B cell (primary cell): ENCODE measurements around the gene ADRM1. TPM values are rescaled to one million over a fixed set of nuclear protein-coding genes. Genes with fewer than 3 reads are reported as not detected.

ENCODE experiments used
- ATAC-seq: fragments of 200-7000 bp; cut with Tn5 transposase; one replicate; pipeline ENCODE4 v1.10.0; 2021; ENCODE audit warnings: low read depth, mild to moderate bottlenecking, moderate number of reproducible peaks, moderate library complexity
- CTCF ChIA-PET: fragments of 350-600 bp; sonication (Branson Sonifier 250); formaldehyde crosslinking; loops from one replicate; lab custom pipeline; 2021; ENCODE audit warnings: antibody characterized with exemption, inconsistent platforms; lab: Charles Lee
- POLR2A ChIA-PET: fragments of 350-600 bp; sonication (Branson Sonifier 250); formaldehyde crosslinking; loops from one replicate; lab custom pipeline; 2021; ENCODE audit warnings: antibody characterized with exemption; lab: Charles Lee
- DNase-seq: peaks from one replicate; pipeline ENCODE4 v3.0.0; 2013
- H2AFZ ChIP-seq: 2 replicates; pipeline ENCODE4 v1.6.1; 2012; ENCODE audit warnings: mild to moderate bottlenecking, low read depth, low read length; ENCODE audit not compliant: insufficient read depth, poor library complexity, severe bottlenecking
- H3K27ac ChIP-seq, 2 donors: 1 replicate in 1 of 2; 2 replicates in 1 of 2; pipeline ENCODE4 v1.5.1; 2012 to 2013; ENCODE audit warnings: low read length in 2 of 2, mild to moderate bottlenecking in 2 of 2, moderate library complexity in 1 of 2
- H3K27me3 ChIP-seq, 4 experiments: fragments of 200-600 bp in 1 of 4; sonication (generic) in 1 of 4; replicated peaks in 1 of 4; 1 replicate in 2 of 4; 2 replicates in 2 of 4; pipeline versions ENCODE4 v1.6.1 to v1.7.0; 2013 to 2016; ENCODE audit warnings: low read length in 3 of 4, mild to moderate bottlenecking in 2 of 4, mixed read lengths in 1 of 4, moderate library complexity in 1 of 4; ENCODE audit not compliant: insufficient read depth in 4 of 4, control insufficient read depth in 3 of 4; ENCODE audit errors: control extremely low read depth in 1 of 4
- H3K36me3 ChIP-seq, 2 experiments: replicated peaks in 1 of 2; 1 replicate in 1 of 2; 2 replicates in 1 of 2; pipeline versions ENCODE4 v1.6.1 to v1.7.1; 2013; ENCODE audit warnings: low read length in 1 of 2; ENCODE audit not compliant: insufficient read depth in 2 of 2, control insufficient read depth in 1 of 2; ENCODE audit errors: control extremely low read depth in 1 of 2, extremely low read depth in 1 of 2
- H3K4me1 ChIP-seq, 2 donors: fragments of 200-600 bp in 1 of 2; sonication (generic) in 1 of 2; 1 replicate in 1 of 2; 2 replicates in 1 of 2; pipeline versions ENCODE4 v1.5.1 to v1.6.1; 2013 to 2017; ENCODE audit warnings: low read length in 2 of 2; ENCODE audit not compliant: control insufficient read depth in 2 of 2, insufficient read depth in 2 of 2
- H3K4me2 ChIP-seq: replicated peaks from 2 replicates; pipeline ENCODE3; 2012; ENCODE audit warnings: mild to moderate bottlenecking, low read depth, low read length; ENCODE audit not compliant: poor library complexity, severe bottlenecking
- H3K4me3 ChIP-seq, 5 experiments: fragments of 200-600 bp in 1 of 5; sonication (generic) in 1 of 5; 1 replicate in 3 of 5; 2 replicates in 2 of 5; pipeline versions ENCODE4 v1.5.1 to v1.7.0; 2011 to 2016; ENCODE audit warnings: low read length in 4 of 5, mild to moderate bottlenecking in 4 of 5, low read depth in 2 of 5, control low read depth in 1 of 5, moderate library complexity in 1 of 5; ENCODE audit not compliant: insufficient read depth in 1 of 5; ENCODE audit errors: control extremely low read depth in 1 of 5, extremely low read depth in 1 of 5
- H3K79me2 ChIP-seq: fragments of 200-600 bp; sonication (generic); one replicate; pipeline ENCODE4 v1.6.0; 2016; ENCODE audit warnings: low read length; ENCODE audit not compliant: control insufficient read depth, insufficient read depth
- H3K9ac ChIP-seq: fragments of 200-600 bp; sonication (generic); 2 replicates; pipeline ENCODE4 v1.6.1; 2017; ENCODE audit warnings: mild to moderate bottlenecking, low read length, moderate library complexity
- H3K9me3 ChIP-seq, 3 donors: one replicate each; pipeline versions ENCODE4 v1.6.1 to v1.7.1; 2013; ENCODE audit warnings: low read length in 2 of 3; ENCODE audit not compliant: control insufficient read depth in 2 of 3, insufficient read depth in 1 of 3; ENCODE audit errors: control extremely low read depth in 1 of 3
- H4K20me1 ChIP-seq: 2 replicates; pipeline ENCODE4 v1.6.0; 2012; ENCODE audit warnings: mild to moderate bottlenecking, low read length; ENCODE audit not compliant: insufficient read depth, control insufficient read depth, poor library complexity, severe bottlenecking
- H3K27ac Mint-ChIP-seq: one replicate; pipeline ENCODE4 v1.8.0; 2021; ENCODE audit warnings: mixed read lengths
- H3K27me3 Mint-ChIP-seq: one replicate; pipeline ENCODE4 v1.8.0; 2021; ENCODE audit warnings: mixed read lengths
- H3K4me1 Mint-ChIP-seq: one replicate; pipeline ENCODE4 v1.8.0; 2021; ENCODE audit warnings: mixed read lengths
- H3K4me3 Mint-ChIP-seq: one replicate; pipeline ENCODE4 v1.8.0; 2021; ENCODE audit warnings: mixed read lengths
- H3K9me3 Mint-ChIP-seq: one replicate; pipeline ENCODE4 v1.8.0; 2022; ENCODE audit warnings: mixed read lengths; ENCODE audit not compliant: insufficient read depth
- EZH2 ChIP-seq: IDR thresholded peaks from 2 replicates; pipeline ENCODE4 v1.6.1; 2012; ENCODE audit warnings: borderline replicate concordance, low read depth, mild to moderate bottlenecking, moderate library complexity, low read length; ENCODE audit not compliant: insufficient read depth, poor library complexity, severe bottlenecking
- WGBS: methylation state at CpG from one replicate; pipeline ENCODE4 v1.1.5; 2013; ENCODE audit warnings: missing lambda C conversion rate; ENCODE audit not compliant: insufficient coverage; 5-methylcytosine and 5-hydroxymethylcytosine counted together
- intact Hi-C: fragments of 100-400 bp; cut with micrococcal nuclease; formaldehyde crosslinking; loops from one replicate; pipeline ENCODE4 v1.10.0; 2022
- polyA plus RNA-seq: library from polyadenylated mRNA; depleted of rRNA; stranded (reverse); fragments of >200 nt; gene quantifications from 2 replicates; pipeline ENCODE4 v1.2.3, GENCODE V29; 2012
- total RNA-seq, 2 donors: library from RNA; stranded (reverse); fragments of 120-200 nt in 1 of 2; gene quantifications; 1 replicate in 1 of 2; 2 replicates in 1 of 2; pipeline versions ENCODE4 v1.2.3 to v1.2.4, GENCODE V29; 2013 to 2022
- TF ChIP-seq, protein P1 (sequence below): fragments of 200-600 bp; IDR thresholded peaks from one replicate; pipeline ENCODE4 v1.8.0; 2022; ENCODE audit warnings: antibody characterized with exemption, mild to moderate bottlenecking

ADRM1 gene
- total and polyA plus RNA-seq, 2 donors (not counting 1 experiment from before 2014, with no cell fraction given), result 73.9 to 87.2 TPM

DNA sequence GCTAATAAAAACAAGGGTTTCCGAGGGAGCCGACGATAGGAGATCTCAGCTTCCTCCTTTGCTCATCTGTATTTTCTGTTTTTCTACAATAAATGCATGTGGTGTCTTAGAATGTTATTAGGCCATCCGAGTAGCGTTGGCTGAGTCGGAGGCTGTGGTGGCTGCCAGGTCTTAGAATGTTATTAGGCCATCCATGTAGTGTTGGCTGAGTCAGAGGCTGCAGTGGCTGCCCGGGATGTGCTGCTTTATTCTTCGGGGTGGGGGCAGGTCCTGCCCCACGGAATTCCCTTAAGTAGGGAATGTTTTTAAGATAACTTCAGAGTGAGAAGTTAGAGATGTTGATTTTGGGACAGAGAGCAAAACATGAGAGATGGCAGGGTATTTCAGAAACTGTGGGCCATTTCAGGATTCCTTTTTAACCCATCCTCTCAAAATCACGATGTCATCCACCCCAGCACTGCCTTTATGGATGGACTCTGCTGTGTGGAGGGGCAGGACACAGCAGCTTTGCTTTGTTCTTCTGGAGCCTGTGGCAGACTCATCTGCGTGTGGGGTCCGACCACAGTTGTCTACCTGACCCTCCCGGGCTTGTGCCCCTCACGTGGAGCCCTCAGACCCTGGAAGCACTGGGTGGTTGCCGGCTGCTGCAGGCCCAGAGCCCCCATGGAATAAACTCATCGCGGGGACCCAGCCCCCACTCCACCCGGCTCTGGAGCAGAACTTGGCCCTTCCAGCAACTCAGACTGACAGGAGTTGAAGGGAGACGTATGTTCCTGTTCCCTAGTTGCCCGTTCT, 44.1 kb upstream of the ADRM1 start:
- H3K9ac ChIP-seq, result no peak overlapping the region
- WGBS, result 97% methylated on average over 14 of the region's 20 CpGs
- peaks cover 87% of the 10 kb centered on the region for H3K79me2 ChIP-seq
- no peak overlapping the region for H3K27ac Mint-ChIP-seq
- TF ChIP-seq EZH2, result no peak
- TF ChIP-seq, protein P1, sequence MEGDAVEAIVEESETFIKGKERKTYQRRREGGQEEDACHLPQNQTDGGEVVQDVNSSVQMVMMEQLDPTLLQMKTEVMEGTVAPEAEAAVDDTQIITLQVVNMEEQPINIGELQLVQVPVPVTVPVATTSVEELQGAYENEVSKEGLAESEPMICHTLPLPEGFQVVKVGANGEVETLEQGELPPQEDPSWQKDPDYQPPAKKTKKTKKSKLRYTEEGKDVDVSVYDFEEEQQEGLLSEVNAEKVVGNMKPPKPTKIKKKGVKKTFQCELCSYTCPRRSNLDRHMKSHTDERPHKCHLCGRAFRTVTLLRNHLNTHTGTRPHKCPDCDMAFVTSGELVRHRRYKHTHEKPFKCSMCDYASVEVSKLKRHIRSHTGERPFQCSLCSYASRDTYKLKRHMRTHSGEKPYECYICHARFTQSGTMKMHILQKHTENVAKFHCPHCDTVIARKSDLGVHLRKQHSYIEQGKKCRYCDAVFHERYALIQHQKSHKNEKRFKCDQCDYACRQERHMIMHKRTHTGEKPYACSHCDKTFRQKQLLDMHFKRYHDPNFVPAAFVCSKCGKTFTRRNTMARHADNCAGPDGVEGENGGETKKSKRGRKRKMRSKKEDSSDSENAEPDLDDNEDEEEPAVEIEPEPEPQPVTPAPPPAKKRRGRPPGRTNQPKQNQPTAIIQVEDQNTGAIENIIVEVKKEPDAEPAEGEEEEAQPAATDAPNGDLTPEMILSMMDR, result no peak
- no peaks in the 10 kb centered on the region for H3K9me3 Mint-ChIP-seq
- H3K4me2 ChIP-seq, result no peak overlapping the region
- no peaks in the 10 kb centered on the region for H3K9me3 ChIP-seq
- no peak for DNase-seq
- no peak overlapping the region for H3K27ac ChIP-seq
- no peak overlapping the region for H2AFZ ChIP-seq
- intact Hi-C loops, result no loop called here
- H3K27me3 Mint-ChIP-seq, result no peaks in the 10 kb centered on the region
- H3K4me1 Mint-ChIP-seq, result peaks cover 2% of the 10 kb centered on the region
- no peak for ATAC-seq
- H3K4me3 ChIP-seq, result no peak overlapping the region
- no peaks in the 10 kb centered on the region for H3K27me3 ChIP-seq
- H3K4me3 Mint-ChIP-seq, result no peak overlapping the region
- ChIA-PET CTCF (no interaction called here), POLR2A (no interaction called here)
- peaks cover 85% of the 10 kb centered on the region for H4K20me1 ChIP-seq
- H3K36me3 ChIP-seq, result peaks cover 0 to 71% of the 10 kb centered on the region in 2 experiments
- no peaks in the 10 kb centered on the region for H3K4me1 ChIP-seq

DNA sequence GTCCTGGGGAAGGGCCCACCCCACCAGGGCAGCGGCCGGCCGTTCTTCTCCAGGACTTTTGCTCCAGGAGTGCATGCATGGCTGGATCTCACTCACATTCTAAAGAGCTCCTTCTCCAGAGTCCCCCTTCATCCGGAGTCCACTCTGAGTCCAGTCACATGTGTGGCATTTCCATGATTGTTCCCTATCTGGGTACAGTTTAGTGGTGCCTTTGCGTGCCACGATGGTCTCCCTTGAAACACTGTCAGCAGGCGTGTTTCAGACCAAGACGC, 43.6 kb upstream of the ADRM1 start:
- Histone ChIP-seq H3K36me3 (peaks cover 0 to 72% of the 10 kb centered on the region in 2 experiments), H3K27me3 (no peaks in the 10 kb centered on the region), H2AFZ (no peak overlapping the region), H3K4me2 (no peak overlapping the region), H3K4me3 (no peak overlapping the region), H4K20me1 (peaks cover 80% of the 10 kb centered on the region), H3K4me1 (no peaks in the 10 kb centered on the region), H3K9me3 (no peaks in the 10 kb centered on the region), H3K79me2 (peaks cover 87% of the 10 kb centered on the region), H3K9ac (no peak overlapping the region), H3K27ac (no peak overlapping the region)
- Mint-ChIP-seq H3K27me3 (no peaks in the 10 kb centered on the region), H3K4me1 (peaks cover 2% of the 10 kb centered on the region), H3K9me3 (no peaks in the 10 kb centered on the region), H3K27ac (no peak overlapping the region), H3K4me3 (no peak overlapping the region)
- 100% methylated on average over 8 of the region's 8 CpGs for WGBS
- ATAC-seq (no peak), DNase-seq (no peak)
- no peak for TF ChIP-seq EZH2
- TF ChIP-seq, protein P1, result no peak
- POLR2A ChIA-PET, result no interaction called here
- CTCF ChIA-PET, result no interaction called here
- intact Hi-C loops, result no loop called here
